HG03159 (cell line): ENCODE results near the gene ZNF184.

Experiments
- ATAC-seq: cut with Tn5 transposase; IDR thresholded peaks from one replicate; pipeline ENCODE4 v1.9.1; 2021; ENCODE audit warnings: mild to moderate bottlenecking, moderate library complexity; ENCODE audit not compliant: unreplicated experiment

The ZNF184 gene

DNA sequence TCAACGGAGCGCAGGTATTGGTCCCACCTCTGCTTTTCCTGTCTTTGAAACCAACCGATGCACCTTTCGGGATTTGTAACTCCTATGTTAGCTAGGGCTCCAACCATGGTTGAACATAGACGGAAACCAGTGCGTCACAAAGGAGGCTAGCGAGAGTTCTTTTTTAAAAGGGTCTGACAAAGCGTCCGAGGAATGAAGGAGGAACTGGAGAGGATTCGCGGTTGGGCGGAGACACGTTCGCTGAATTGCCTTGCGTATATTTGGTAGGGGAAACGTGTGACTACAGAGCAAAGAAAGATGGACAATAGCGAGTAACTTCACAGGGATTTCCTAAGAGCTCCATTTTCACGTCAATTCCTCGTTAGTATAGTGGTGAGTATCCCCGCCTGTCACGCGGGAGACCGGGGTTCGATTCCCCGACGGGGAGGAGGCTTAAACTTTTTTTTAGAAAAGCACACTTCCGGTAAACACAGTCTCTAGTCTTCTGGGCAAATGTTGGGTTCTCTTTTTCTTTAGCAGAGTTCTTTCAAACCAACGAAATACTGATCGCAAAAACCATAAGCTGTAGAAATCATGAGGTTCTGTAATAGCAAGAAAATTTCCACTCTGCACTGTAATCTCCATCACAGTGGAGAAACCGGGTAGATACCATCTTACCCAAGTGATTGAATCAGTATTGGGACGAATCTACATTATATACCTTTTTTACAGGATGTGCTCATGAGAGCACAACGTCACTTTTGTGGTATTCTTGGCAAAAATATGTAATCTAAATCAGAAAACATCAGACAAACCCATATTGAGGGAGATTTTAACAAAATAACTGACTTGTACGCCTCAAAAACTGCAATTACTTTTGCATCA lies 6.6 kb upstream of the ZNF184 start:
- peak; percentile 61 for ATAC-seq

DNA sequence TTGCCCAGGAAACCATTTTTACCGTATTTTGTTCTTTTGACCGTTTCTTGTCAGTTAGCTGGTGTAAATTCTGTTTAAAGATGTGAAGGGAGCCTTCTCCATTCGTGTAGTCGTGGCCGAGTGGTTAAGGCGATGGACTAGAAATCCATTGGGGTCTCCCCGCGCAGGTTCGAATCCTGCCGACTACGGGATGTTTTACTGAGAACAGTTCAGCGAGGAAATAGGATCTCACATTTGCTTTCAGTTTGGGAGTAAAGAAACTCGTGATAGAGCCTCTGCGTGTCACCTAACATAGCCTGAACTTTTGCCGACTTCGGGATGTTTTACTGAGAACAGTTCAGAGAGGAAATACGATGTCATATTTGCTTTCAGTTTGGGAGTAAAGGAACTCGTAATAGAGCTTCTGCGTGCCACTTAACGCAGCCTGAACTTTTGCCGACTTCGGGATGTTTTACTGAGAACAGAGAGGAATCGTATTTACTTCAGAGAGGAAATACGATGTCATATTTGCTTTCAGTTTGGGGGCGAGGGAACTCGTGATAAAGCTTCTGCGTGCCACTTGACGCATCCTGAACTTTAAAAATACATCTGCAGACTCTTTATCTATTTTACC lies 5.9 kb upstream of the ZNF184 start:
- peak; percentile 60 for ATAC-seq

DNA sequence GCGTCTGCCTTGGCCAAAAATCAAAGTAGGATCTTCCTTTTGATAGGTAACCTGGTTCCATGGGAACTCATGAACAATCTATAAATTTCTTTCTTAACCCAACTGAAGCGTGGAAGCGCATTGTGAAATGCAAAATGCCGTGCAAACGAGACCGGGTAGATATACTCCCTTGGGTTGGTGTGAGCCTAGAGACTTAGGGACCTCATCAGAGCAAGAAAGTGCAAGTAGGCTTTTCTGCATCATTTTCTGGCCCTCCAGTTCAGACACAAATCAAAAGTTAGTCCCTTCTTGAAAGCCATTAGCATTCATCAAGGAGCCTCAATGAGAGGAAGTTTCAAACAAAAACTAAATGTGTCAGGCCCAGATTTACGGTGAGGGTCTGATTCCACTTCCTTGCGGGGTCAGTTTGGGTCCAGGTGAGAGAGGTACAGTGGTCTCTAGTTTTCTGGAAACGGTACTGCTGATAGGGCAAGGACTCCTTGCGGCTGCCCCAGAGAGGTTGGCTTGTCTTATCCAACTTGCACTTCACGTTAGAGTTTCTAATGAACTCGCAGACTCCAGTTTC lies 5.3 kb upstream of the ZNF184 start:
- peak; percentile 31 for ATAC-seq

GRCh38 chr6:27477318-27478013 lies 4.6 kb upstream of the ZNF184 start:
- no peak for ATAC-seq

- ATAC-seq = no peak
Measured at GRCh38 chr6:27476090-27476489, 3.2 kb upstream of the ZNF184 start.

GRCh38 chr6:27474672-27475071 lies 1.8 kb upstream of the ZNF184 start:
- ATAC-seq = no peak

GRCh38 chr6:27474172-27474465 lies 1.2 kb upstream of the ZNF184 start:
- ATAC-seq = no peak

- ATAC-seq = peak; percentile 34
Measured at GRCh38 chr6:27472182-27472616, 706 bp downstream of the ZNF184 start.

GRCh38 chr6:27471365-27472115 lies 1.4 kb downstream of the ZNF184 start:
- ATAC-seq = no peak

- ATAC-seq = no peak
Measured at GRCh38 chr6:27470023-27470422, 2.9 kb downstream of the ZNF184 start.

DNA sequence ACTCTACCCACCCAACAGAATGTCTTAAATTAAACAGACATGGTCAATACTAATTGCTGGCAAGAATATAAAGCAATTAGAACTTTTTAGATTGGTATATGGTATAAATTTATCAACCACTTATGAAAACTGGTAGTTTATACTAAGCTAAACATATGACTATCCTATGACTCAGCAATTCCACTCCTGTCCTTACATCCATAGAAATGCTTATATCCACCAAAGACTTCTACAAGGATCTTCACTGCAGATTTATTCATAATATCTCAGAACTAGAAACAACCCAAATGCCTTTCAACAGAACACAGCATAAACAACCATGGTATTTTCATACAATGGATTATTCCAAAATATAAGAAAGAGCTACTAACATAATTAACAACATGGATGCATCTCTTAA lies 4.6 kb downstream of the ZNF184 start:
- no peak for ATAC-seq

DNA sequence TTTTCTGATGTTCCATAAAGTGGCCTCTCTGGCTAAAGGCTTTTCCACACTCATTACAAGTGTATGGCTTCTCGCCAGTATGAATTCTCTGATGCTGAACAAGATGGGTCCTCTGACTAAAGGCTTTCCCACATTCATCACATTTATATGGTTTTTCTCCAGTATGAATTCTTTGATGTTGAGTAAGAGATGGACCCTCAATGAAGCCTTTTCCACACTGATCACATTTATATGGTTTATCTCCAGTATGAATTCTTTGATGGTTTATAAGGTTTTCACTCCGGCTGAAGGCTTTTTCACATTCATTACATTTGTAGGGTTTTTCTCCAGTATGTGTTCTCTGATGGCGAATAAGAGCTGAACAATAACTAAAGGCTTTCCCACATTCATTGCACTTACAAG lies 20.4 kb downstream of the ZNF184 start:
- ATAC-seq = no peak

DNA sequence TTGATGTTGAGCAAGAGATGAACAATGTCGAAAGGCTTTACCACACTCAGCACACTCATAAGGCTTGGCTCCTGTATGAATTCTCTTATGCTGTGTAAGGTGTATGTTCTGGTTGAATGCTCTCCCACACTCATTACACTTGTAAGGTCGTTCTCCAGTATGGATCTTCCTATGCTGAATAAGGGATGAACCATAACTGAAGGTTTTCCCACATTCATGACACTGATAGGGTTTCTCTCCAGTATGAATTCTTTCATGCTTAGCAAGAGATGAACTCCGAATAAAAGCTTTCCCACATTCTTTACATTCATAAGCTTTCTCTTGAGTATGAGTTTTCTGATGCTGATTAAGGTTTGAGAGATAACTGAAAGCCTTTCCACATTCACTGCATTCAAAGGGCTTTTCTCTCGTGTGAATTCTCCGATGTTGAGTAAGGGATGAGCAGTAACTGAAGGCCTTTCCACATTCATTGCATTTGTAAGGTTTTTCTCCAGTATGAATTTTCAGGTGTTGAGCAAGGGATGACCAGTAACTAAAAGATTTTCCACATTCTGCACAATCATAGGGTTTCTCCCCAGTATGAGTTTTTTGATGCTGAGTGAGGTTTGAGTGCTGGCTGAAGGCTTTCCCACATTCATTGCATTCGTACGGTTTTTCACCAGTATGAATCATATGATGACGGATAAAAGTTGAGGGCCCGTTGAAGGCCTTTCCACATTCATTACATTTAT lies 21.1 kb downstream of the ZNF184 start:
- ATAC-seq = no peak

DNA sequence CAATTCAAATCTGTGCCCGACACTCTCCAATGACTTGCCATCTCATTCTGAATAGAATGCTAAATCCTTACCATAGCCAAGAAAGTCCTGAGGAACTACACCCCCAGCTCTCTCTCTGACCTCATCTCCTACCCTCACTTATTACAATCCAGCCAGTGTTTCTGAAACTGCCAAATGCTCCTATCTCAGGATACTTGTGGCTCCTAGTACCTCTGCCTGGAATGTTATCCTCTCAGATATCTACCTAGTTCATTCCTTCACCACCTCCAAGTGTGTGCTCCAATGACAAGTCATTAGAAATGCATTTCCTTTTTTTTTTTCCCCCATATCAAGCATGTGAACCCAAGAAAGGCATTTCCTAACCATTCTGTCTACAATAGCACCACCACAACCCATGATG lies 24.4 kb downstream of the ZNF184 start:
- ATAC-seq = no peak

- ATAC-seq = no peak
Measured at GRCh38 chr6:27442932-27443331, 30.0 kb downstream of the ZNF184 start.

- ATAC-seq = no peak
Measured at GRCh38 chr6:27441001-27441400, 31.9 kb downstream of the ZNF184 start.

DNA sequence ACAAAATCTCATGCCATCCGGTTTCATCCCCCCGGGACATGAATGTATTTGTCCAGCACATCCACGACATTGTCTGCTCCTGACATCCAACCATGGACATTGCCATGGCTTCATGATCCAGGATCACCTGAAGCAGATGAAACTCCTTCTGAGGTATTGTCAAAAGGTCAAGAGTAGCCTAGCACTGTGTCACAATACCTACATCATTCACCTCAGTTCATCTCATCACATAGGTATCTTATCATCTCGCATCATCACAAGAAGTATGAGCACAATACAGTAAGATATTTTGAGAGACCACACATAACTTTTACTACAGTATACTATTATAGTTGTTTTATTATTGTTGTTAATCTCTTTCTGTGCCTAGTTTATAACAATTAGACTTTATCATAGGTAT lies 33.5 kb downstream of the ZNF184 start:
- ATAC-seq = no peak

- ATAC-seq = no peak
Measured at GRCh38 chr6:27433714-27434113, 39.2 kb downstream of the ZNF184 start.

DNA sequence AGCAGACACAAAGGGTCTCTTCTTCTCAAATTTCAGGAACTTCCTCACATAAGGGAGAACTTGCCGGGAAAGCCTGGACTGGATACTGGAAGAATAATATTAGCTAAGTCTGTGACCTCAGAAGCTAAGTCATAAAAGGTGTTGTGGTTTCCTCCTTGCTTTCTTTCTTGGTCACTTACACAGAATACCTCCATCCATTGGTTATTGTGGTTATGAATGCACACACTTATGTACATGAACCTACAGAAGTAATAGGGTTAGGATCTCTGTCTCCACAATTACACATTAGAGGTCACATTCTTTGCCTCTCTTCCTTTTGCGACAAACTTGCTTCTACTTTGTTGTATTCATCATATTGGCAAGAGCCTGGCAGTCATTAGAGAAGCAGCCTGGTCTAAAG lies 43.9 kb downstream of the ZNF184 start:
- no peak for ATAC-seq

DNA sequence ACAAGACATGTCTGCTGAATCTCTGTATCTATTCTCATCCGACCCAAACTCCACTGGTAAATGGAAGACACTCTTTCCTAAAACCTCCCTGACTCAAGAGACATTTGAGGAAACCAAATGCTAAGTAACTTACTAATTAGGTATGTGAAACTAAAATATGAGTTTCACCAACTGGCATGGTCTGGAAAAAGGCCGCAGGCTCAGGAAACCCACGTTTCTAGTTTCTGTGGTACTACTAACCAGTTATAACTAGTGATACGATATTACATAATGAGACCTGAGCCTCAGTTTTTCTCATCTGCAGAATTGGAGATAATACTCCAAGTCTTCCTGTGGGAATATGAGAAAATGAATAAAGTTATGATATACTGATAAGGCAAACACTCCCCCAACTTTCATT lies 44.4 kb downstream of the ZNF184 start:
- no peak for ATAC-seq
